H1 (cell line): ENCODE measurements around the gene CHST13. TPM values are rescaled to one million over a fixed set of nuclear protein-coding genes. Genes with fewer than 3 reads are reported as not detected.

ENCODE experiments used
- CTCF ChIA-PET: fragments of 300-600 bp; sonication (Branson Sonifier 250); formaldehyde crosslinking; loops from one replicate; lab custom pipeline; 2021; ENCODE audit not compliant: partially characterized antibody; lab: Charles Lee
- POLR2A ChIA-PET: fragments of 300-600 bp; sonication (Branson Sonifier 250); formaldehyde crosslinking; loops from one replicate; lab custom pipeline; 2021; ENCODE audit warnings: inconsistent platforms; ENCODE audit not compliant: partially characterized antibody; lab: Charles Lee
- DNase-seq, 2 experiments: peaks; one replicate each; pipeline versions ENCODE4 v3.0.0 to v3.0.0-alpha.2; 2010 to 2022; ENCODE audit warnings: low spot score in 2 of 2, low read depth in 1 of 2, mixed read lengths in 1 of 2
- FAIRE-seq: peaks from 2 replicates; lab custom pipeline; 2011; peaks lifted over from hg19 to GRCh38; lab: Jason Lieb, UNC
- H2AFZ ChIP-seq: 2 replicates; pipeline ENCODE4 v1.8.1; 2012; ENCODE audit warnings: low read length, inconsistent platforms
- H2AK5ac ChIP-seq: 2 replicates; pipeline ENCODE4 v1.6.1; 2013; ENCODE audit warnings: low read depth, low read length
- H2BK120ac ChIP-seq: replicated peaks from 2 replicates; pipeline ENCODE3; 2013; ENCODE audit warnings: low read depth, low read length, inconsistent platforms
- H2BK12ac ChIP-seq: 2 replicates; pipeline ENCODE4 v1.6.1; 2013; ENCODE audit warnings: low read depth, low read length
- H2BK15ac ChIP-seq: 2 replicates; pipeline ENCODE4 v1.6.1; 2013; ENCODE audit warnings: low read length
- H2BK20ac ChIP-seq: 2 replicates; pipeline ENCODE4 v1.6.1; 2013; ENCODE audit warnings: low read length
- H2BK5ac ChIP-seq: 2 replicates; pipeline ENCODE4 v1.6.1; 2013; ENCODE audit warnings: low read depth, low read length
- H3K14ac ChIP-seq: 2 replicates; pipeline ENCODE4 v1.6.1; 2013; ENCODE audit warnings: inconsistent platforms; ENCODE audit not compliant: insufficient read length
- H3K18ac ChIP-seq: 2 replicates; pipeline ENCODE4 v1.6.1; 2013; ENCODE audit warnings: low read length; ENCODE audit errors: extremely low read depth
- H3K23ac ChIP-seq: 2 replicates; pipeline ENCODE4 v1.6.1; 2013; ENCODE audit warnings: inconsistent platforms; ENCODE audit not compliant: insufficient read length
- H3K23me2 ChIP-seq: 2 replicates; pipeline ENCODE4 v1.6.1; 2013; ENCODE audit warnings: low read depth, low read length
- H3K27ac ChIP-seq: 2 replicates; pipeline ENCODE4 v1.6.1; 2011; ENCODE audit warnings: low read depth, low read length, inconsistent platforms
- H3K27me3 ChIP-seq, 4 experiments: replicated peaks in 1 of 4; 1 replicate in 1 of 4; 2 replicates in 3 of 4; pipeline versions ENCODE4 v1.6.1 to v1.8.1; 2011 to 2013; ENCODE audit warnings: low read length in 3 of 4, mild to moderate bottlenecking in 3 of 4, inconsistent platforms in 2 of 4, mixed read lengths in 2 of 4, moderate library complexity in 1 of 4; ENCODE audit not compliant: control insufficient read depth in 3 of 4, insufficient read depth in 3 of 4; ENCODE audit errors: extremely low read depth in 1 of 4
- H3K36me3 ChIP-seq, 4 experiments: 2 replicates each; pipeline versions ENCODE4 v1.6.1 to v1.8.1; 2011 to 2013; ENCODE audit warnings: mild to moderate bottlenecking in 4 of 4, low read length in 3 of 4, moderate library complexity in 2 of 4, control low read depth in 1 of 4, inconsistent platforms in 1 of 4; ENCODE audit not compliant: insufficient read depth in 4 of 4, control insufficient read depth in 2 of 4
- H3K4ac ChIP-seq: replicated peaks from 2 replicates; pipeline ENCODE3; 2013; ENCODE audit warnings: low read length, low read depth, mixed read lengths, inconsistent platforms; ENCODE audit not compliant: insufficient read length
- H3K4me1 ChIP-seq, 4 experiments: replicated peaks in 1 of 4; 1 replicate in 1 of 4; 2 replicates in 3 of 4; pipeline versions ENCODE4 v1.6.1 to v1.8.1; 2011 to 2013; ENCODE audit warnings: low read length in 3 of 4, inconsistent platforms in 2 of 4, mixed read lengths in 1 of 4; ENCODE audit not compliant: insufficient read depth in 4 of 4, control insufficient read depth in 3 of 4
- H3K4me2 ChIP-seq, 2 experiments: 2 replicates each; pipeline versions ENCODE4 v1.6.1 to v1.8.1; 2011 to 2013; ENCODE audit warnings: low read depth in 2 of 2, low read length in 2 of 2, control low read depth in 1 of 2, inconsistent platforms in 1 of 2, mild to moderate bottlenecking in 1 of 2; ENCODE audit not compliant: insufficient read depth in 1 of 2
- H3K4me3 ChIP-seq, 4 experiments: fragments of 200-600, 300-600 bp in 1 of 4; sonication (generic), shearing (Covaris generic), sonication (Bioruptor Twin) in 1 of 4; 2 replicates each; pipeline versions ENCODE4 v1.5.1 to v1.8.1; 2011 to 2016; ENCODE audit warnings: low read length in 4 of 4, low read depth in 3 of 4, control low read depth in 2 of 4, inconsistent platforms in 2 of 4, mild to moderate bottlenecking in 2 of 4, mixed read lengths in 1 of 4, moderate library complexity in 1 of 4; ENCODE audit not compliant: insufficient read depth in 2 of 4; ENCODE audit errors: extremely low read depth in 1 of 4
- H3K56ac ChIP-seq: replicated peaks from 2 replicates; pipeline ENCODE3; 2013; ENCODE audit warnings: low read depth, mild to moderate bottlenecking, mixed read lengths, low read length, inconsistent platforms; ENCODE audit not compliant: insufficient read length
- H3K79me1 ChIP-seq: 2 replicates; pipeline ENCODE4 v1.6.1; 2013; ENCODE audit warnings: low read depth, low read length, control low read depth
- H3K79me2 ChIP-seq, 2 experiments: 2 replicates each; pipeline versions ENCODE4 v1.6.1 to v1.8.1; 2012 to 2013; ENCODE audit warnings: low read length in 2 of 2, mild to moderate bottlenecking in 2 of 2, inconsistent platforms in 1 of 2; ENCODE audit not compliant: insufficient read depth in 2 of 2, control insufficient read depth in 1 of 2
- H3K9ac ChIP-seq, 4 experiments: replicated peaks in 1 of 4; 1 replicate in 1 of 4; 2 replicates in 3 of 4; pipeline versions ENCODE4 v1.6.1 to v1.8.1; 2011 to 2013; ENCODE audit warnings: low read depth in 3 of 4, low read length in 3 of 4, control low read depth in 2 of 4, mild to moderate bottlenecking in 2 of 4, moderate library complexity in 2 of 4, inconsistent platforms in 1 of 4; ENCODE audit errors: extremely low read depth in 1 of 4
- H3K9me3 ChIP-seq, 2 experiments: 2 replicates each; pipeline versions ENCODE4 v1.6.1 to v1.8.1; 2012 to 2013; ENCODE audit warnings: mild to moderate bottlenecking in 2 of 2, moderate library complexity in 2 of 2, control low read depth in 1 of 2, inconsistent platforms in 1 of 2, low read depth in 1 of 2, low read length in 1 of 2, mixed read lengths in 1 of 2; ENCODE audit not compliant: insufficient read depth in 2 of 2
- H4K20me1 ChIP-seq, 2 experiments: replicated peaks in 1 of 2; 2 replicates each; pipeline versions ENCODE3 to v1.8.1; 2011 to 2013; ENCODE audit warnings: inconsistent platforms in 2 of 2, low read length in 2 of 2, mild to moderate bottlenecking in 1 of 2; ENCODE audit not compliant: insufficient read depth in 2 of 2, control insufficient read depth in 1 of 2
- H4K5ac ChIP-seq: 2 replicates; pipeline ENCODE4 v1.6.1; 2013; ENCODE audit warnings: low read length, low read depth, mixed read lengths, inconsistent platforms; ENCODE audit not compliant: insufficient read length
- H4K8ac ChIP-seq: 2 replicates; pipeline ENCODE4 v1.8.0; 2013; ENCODE audit warnings: mild to moderate bottlenecking, moderate library complexity, low read length, inconsistent platforms; ENCODE audit not compliant: insufficient read depth; ENCODE audit errors: extremely low read depth
- H4K91ac ChIP-seq: replicated peaks from 2 replicates; pipeline ENCODE3; 2013; ENCODE audit warnings: low read length, mixed read lengths, inconsistent platforms; ENCODE audit not compliant: insufficient read length
- ATF3 ChIP-seq: IDR thresholded peaks from 2 replicates; pipeline ENCODE4 v1.6.1; 2011; ENCODE audit warnings: low read depth, mild to moderate bottlenecking, low read length; ENCODE audit not compliant: insufficient read depth
- CBX5 ChIP-seq: fragments of 300-800, 300-1000 bp; sonication (generic); IDR thresholded peaks from 2 replicates; pipeline ENCODE4 v1.7.1; 2016; ENCODE audit warnings: antibody characterized with exemption, low read length, low read depth
- CREB1 ChIP-seq: IDR thresholded peaks from 2 replicates; pipeline ENCODE4 v1.6.1; 2012; ENCODE audit warnings: inconsistent platforms
- EP300 ChIP-seq, 2 experiments: IDR thresholded peaks; 1 replicate in 1 of 2; 2 replicates in 1 of 2; pipeline ENCODE4 v1.6.1; 2011 to 2012; ENCODE audit warnings: low read depth in 2 of 2, low read length in 2 of 2, mild to moderate bottlenecking in 2 of 2, borderline replicate concordance in 1 of 2, inconsistent platforms in 1 of 2, moderate library complexity in 1 of 2
- JUND ChIP-seq: IDR thresholded peaks from 2 replicates; pipeline ENCODE4 v1.6.1; 2011; ENCODE audit warnings: mild to moderate bottlenecking, improper control_type of control experiment, low read length
- MAX ChIP-seq: IDR thresholded peaks from 2 replicates; pipeline ENCODE4 v1.6.1; 2012; ENCODE audit warnings: inconsistent platforms
- POU5F1 ChIP-seq: IDR thresholded peaks from 2 replicates; pipeline ENCODE4 v1.6.1; 2011; ENCODE audit warnings: low read depth, mild to moderate bottlenecking, low read length, moderate library complexity
- SRF ChIP-seq: IDR thresholded peaks from 2 replicates; pipeline ENCODE4 v1.6.1; 2011; ENCODE audit warnings: mild to moderate bottlenecking, low read depth, low read length, moderate library complexity
- TBP ChIP-seq: IDR thresholded peaks from 2 replicates; pipeline ENCODE4 v1.6.1; 2011; ENCODE audit warnings: low read depth, low read length, improper control_type of control experiment
- TEAD4 ChIP-seq: IDR thresholded peaks from 2 replicates; pipeline ENCODE4 v1.6.1; 2012; ENCODE audit warnings: low read depth, low read length, inconsistent platforms, mixed read lengths
- ZNF274 ChIP-seq: IDR thresholded peaks from 2 replicates; pipeline ENCODE4 v1.7.0; 2012; ENCODE audit warnings: low read length, borderline replicate concordance; ENCODE audit errors: extremely low read depth
- WGBS, 2 experiments: shearing (Covaris generic) in 1 of 2; methylation state at CpG; one replicate each; pipeline versions ENCODE4 v1.1.6 to v1.1.7; 2013 to 2015; ENCODE audit warnings: low lambda C conversion rate in 2 of 2, mixed read lengths in 2 of 2, inconsistent platforms in 1 of 2, low coverage in 1 of 2, missing lambda C conversion rate in 1 of 2; ENCODE audit not compliant: insufficient replicate concordance in 2 of 2, insufficient coverage in 1 of 2, insufficient read length in 1 of 2; ENCODE audit errors: extremely low coverage in 1 of 2, missing lambda C conversion rate in 1 of 2; 5-methylcytosine and 5-hydroxymethylcytosine counted together
- polyA plus RNA-seq, 7 experiments: library from polyadenylated mRNA; depleted of rRNA in 3 of 7; stranded (reverse) in 5 of 7; unstranded in 2 of 7; fragments of >200 nt in 5 of 7; fragments of 200-250 nt in 2 of 7; gene quantifications; 1 replicate in 5 of 7; 2 replicates in 1 of 7; 4 replicates in 1 of 7; pipeline versions ENCODE4 v1.2.1 to v1.2.3, GENCODE V29; 2011 to 2013; ENCODE audit warnings: missing spikeins in 2 of 7, mixed read lengths in 2 of 7
- total RNA-seq: library from RNA; stranded (reverse); fragmentation: NEBNext Ultra II Directional; extraction: Animal tissue kit (Norgen Biotek cat#: 25700); gene quantifications from 2 replicates; pipeline ENCODE4 v1.2.1, GENCODE V29; 2021

CHST13 gene
- total and polyA plus RNA-seq, 2 of the 8 experiments (the other 6 are each of a cell fraction or from before 2014, with no cell fraction given): 5.4 to 11.7 TPM

- Histone ChIP-seq H4K20me1 (no peaks in the 10 kb centered on the region), H3K56ac (no peak overlapping the region), H3K18ac (no peak overlapping the region; the same call in 1 of the 2 replicates), H3K27ac (no peak overlapping the region), H2AFZ (no peak overlapping the region), H2BK15ac (no peak overlapping the region), H3K4me2 (no peak overlapping the region), H2BK5ac (peak overlapping the region; percentile 35; the same call in 1 of the 2 replicates), H2BK12ac (peak overlapping the region; percentile 87; the same call in 1 of the 2 replicates), H2BK120ac (no peak overlapping the region), H3K9me3 (no peaks in the 10 kb centered on the region), H3K9ac (no peak overlapping the region), H3K14ac (no peak overlapping the region), H3K27me3 (no peaks in the 10 kb centered on the region), H2AK5ac (peak overlapping the region; percentile 75; the same call in 1 of the 2 replicates), H4K8ac (peak overlapping the region; percentile 76; the same call in 1 of the 2 replicates), H3K23me2 (no peaks in the 10 kb centered on the region), H3K4ac (no peak overlapping the region), H3K4me1 (peaks cover 0 to 22% (median 11%) of the 10 kb centered on the region in 4 experiments; a peak in 6 of 7 replicates), H3K79me1 (no peaks in the 10 kb centered on the region), H4K5ac (no peak overlapping the region), H4K91ac (no peak overlapping the region), H3K36me3 (no peaks in the 10 kb centered on the region), H3K4me3 (no peak overlapping the region), H3K79me2 (no peaks in the 10 kb centered on the region), H3K23ac (no peak overlapping the region), H2BK20ac (0 out of 2 replicates have a peak overlapping the region, but pooled peaks have one; percentile 61)
- WGBS, 2 experiments: 94% methylated on average over 16 of the region's 16 CpGs; no CpG with 5 or more reads in 1 of the 2 experiments
- ChIA-PET CTCF (interaction anchor here (0.7 to 1.4 kb wide), 2 partner anchors 17 to 794 kb away, joined by 3 to 4 read pairs; no protein-coding TSS in a partner anchor), POLR2A (interaction anchor here (1.4 kb wide), 1 partner anchor 9 kb away, joined by 4 read pairs; no protein-coding TSS in a partner anchor)
- FAIRE-seq (no peak), DNase-seq (no peak)
- no peak for TF ChIP-seq ZNF274
- no peak for TF ChIP-seq MAX
- no peak for TF ChIP-seq CBX5
- no peak for TF ChIP-seq EP300 (IDR thresholded peaks at IDR 0.05; ENCODE audit: borderline replicate concordance in 1 of 2, low read depth in 2 of 2, low read length in 2 of 2)
- no peak for TF ChIP-seq TBP
- no peak for TF ChIP-seq JUND
- TF ChIP-seq SRF: no peak
- TF ChIP-seq POU5F1: no peak
- no peak for TF ChIP-seq TEAD4
- no peak for TF ChIP-seq CREB1
- TF ChIP-seq ATF3: no peak
Measured at GRCh38 chr3:126481808-126482502, 42.0 kb upstream of the CHST13 start.
